GM23248 (cell line): ENCODE data around the gene NDUFS5.

Experiments used
- EZH2 ChIP-seq: fragments of 200-600 bp; sonication (generic); IDR thresholded peaks from 2 replicates; pipeline ENCODE4 v1.6.1; 2018; ENCODE audit warnings: antibody characterized with exemption, mild to moderate bottlenecking; ENCODE audit not compliant: insufficient read depth, poor library complexity, severe bottlenecking
- EZH2phosphoT487 ChIP-seq: fragments of 200-600 bp; sonication (generic); IDR thresholded peaks from 2 replicates; pipeline ENCODE4 v1.6.1; 2018; ENCODE audit warnings: antibody characterized with exemption, moderate library complexity, mild to moderate bottlenecking, low read depth; ENCODE audit not compliant: insufficient read depth

GRCh38 chr1:38990738-38991637, 35.2 kb upstream of the NDUFS5 start, which contains the start of gene AKIRIN1:
- TF ChIP-seq EZH2 (no peak), EZH2phosphoT487 (no peak)
